GM12878 (cell line): ENCODE data around the gene FAM25G. TPM values are rescaled to one million over a fixed set of nuclear protein-coding genes. Genes with fewer than 3 reads are reported as not detected.

Source experiments
- ATAC-seq: fragments of 200-7000 bp; cut with Tn5 transposase; 3 replicates; pipeline ENCODE4 v1.9.1; 2020; ENCODE audit warnings: mild to moderate bottlenecking, moderate library complexity
- BruUV-seq: library from RNA; stranded (reverse); fragments of 400-500 nt; replicated peaks from 2 replicates; lab custom pipeline; 2021; lab: Mats Ljungman, UMichigan
- CTCF ChIA-PET: fragments of 300-600 bp; sonication (Branson Sonifier 250); formaldehyde crosslinking; extraction: SDS; loops from one replicate; lab custom pipeline; 2021; ENCODE audit warnings: inconsistent platforms; lab: Yijun Ruan, JAX
- POLR2A ChIA-PET: fragments of 350-600 bp; formaldehyde crosslinking; extraction: SDS; loops from one replicate; lab custom pipeline; 2021; ENCODE audit warnings: inconsistent platforms; lab: Charles Lee
- RAD21 ChIA-PET: fragments of 300-600 bp; sonication (Branson Sonifier 250); formaldehyde crosslinking; loops from one replicate; lab custom pipeline; 2023; ENCODE audit warnings: antibody characterized with exemption; ENCODE audit not compliant: unreplicated experiment; lab: Charles Lee
- SMC1A ChIA-PET: fragments of 300-600 bp; sonication (Branson Sonifier 250); formaldehyde crosslinking; loops from one replicate; lab custom pipeline; 2023; ENCODE audit not compliant: unreplicated experiment, uncharacterized antibody; lab: Charles Lee
- DNase-seq: peaks from one replicate; pipeline ENCODE4 v3.0.0-alpha.2; 2011; ENCODE audit warnings: low read depth, low spot score
- FAIRE-seq: peaks from 3 replicates; lab custom pipeline; 2011; peaks lifted over from hg19 to GRCh38; lab: Jason Lieb, UNC
- H2AFZ ChIP-seq: 2 replicates; pipeline ENCODE4 v1.6.0; 2011; ENCODE audit warnings: low read depth, low read length, control low read depth; ENCODE audit not compliant: control insufficient read depth
- H3K27ac ChIP-seq: 2 replicates; pipeline ENCODE4 v1.5.1; 2011; ENCODE audit warnings: control low read depth; ENCODE audit not compliant: control insufficient read depth, insufficient read depth
- H3K27me3 ChIP-seq, 2 experiments: replicated peaks in 1 of 2; 2 replicates each; pipeline versions ENCODE4 v1.6.0 to v1.6.1; 2011; ENCODE audit warnings: low read length in 1 of 2; ENCODE audit not compliant: control insufficient read depth in 2 of 2, insufficient read depth in 2 of 2
- H3K36me3 ChIP-seq, 2 experiments: 2 replicates each; pipeline ENCODE4 v1.5.1; 2011; ENCODE audit warnings: low read length in 1 of 2; ENCODE audit not compliant: control insufficient read depth in 2 of 2, insufficient read depth in 2 of 2
- H3K4me1 ChIP-seq: 2 replicates; pipeline ENCODE4 v1.6.1; 2011; ENCODE audit warnings: mild to moderate bottlenecking, low read length, moderate library complexity, mixed read lengths; ENCODE audit not compliant: control insufficient read depth, insufficient read depth
- H3K4me2 ChIP-seq: 2 replicates; pipeline ENCODE4 v1.6.0; 2011; ENCODE audit warnings: control low read depth; ENCODE audit not compliant: control insufficient read depth, insufficient read depth
- H3K4me3 ChIP-seq: fragments of 200-600 bp; sonication (generic); 2 replicates; pipeline ENCODE4 v1.5.1; 2016
- H3K79me2 ChIP-seq: 2 replicates; pipeline ENCODE4 v1.6.0; 2011; ENCODE audit warnings: low read length; ENCODE audit not compliant: control insufficient read depth, insufficient read depth
- H3K9ac ChIP-seq: 2 replicates; pipeline ENCODE4 v1.8.0; 2011; ENCODE audit warnings: low read length, control low read depth, mixed read lengths; ENCODE audit not compliant: control insufficient read depth, insufficient read depth
- H3K9me3 ChIP-seq: replicated peaks from 3 replicates; pipeline ENCODE4 v1.5.1; 2011; ENCODE audit warnings: mild to moderate bottlenecking, low read length; ENCODE audit not compliant: control insufficient read depth, insufficient read depth
- H4K20me1 ChIP-seq: 2 replicates; pipeline ENCODE4 v1.6.0; 2011; ENCODE audit not compliant: control insufficient read depth, insufficient read depth
- BCL11A ChIP-seq: IDR thresholded peaks from 2 replicates; pipeline ENCODE4 v1.6.1; 2011; ENCODE audit warnings: low read depth, low read length
- CREB1 ChIP-seq: IDR thresholded peaks from 2 replicates; pipeline ENCODE4 v1.6.1; 2012; ENCODE audit warnings: low read depth, mild to moderate bottlenecking, inconsistent platforms
- FOXM1 ChIP-seq: IDR thresholded peaks from 2 replicates; pipeline ENCODE4 v1.6.1; 2012; ENCODE audit warnings: low read depth, mild to moderate bottlenecking, inconsistent platforms, low read length, moderate library complexity
- NFXL1 ChIP-seq: fragments of 450-650 bp; IDR thresholded peaks from 2 replicates; pipeline ENCODE4 v1.6.1; 2017; ENCODE audit warnings: antibody characterized with exemption, mild to moderate bottlenecking, borderline replicate concordance
- NRF1 ChIP-seq: conservative IDR thresholded peaks from 2 replicates; pipeline ENCODE4 v1.6.1; 2011; ENCODE audit warnings: mild to moderate bottlenecking, low read depth, low read length, improper control_type of control experiment
- PAX8 ChIP-seq: fragments of 450-650 bp; IDR thresholded peaks from 2 replicates; pipeline ENCODE4 v1.6.1; 2017; ENCODE audit warnings: mild to moderate bottlenecking, moderate library complexity
- RAD51 ChIP-seq: fragments of 450-650 bp; IDR thresholded peaks from 2 replicates; pipeline ENCODE4 v1.6.1; 2016; ENCODE audit warnings: moderate library complexity, mild to moderate bottlenecking, inconsistent platforms
- SUPT20H ChIP-seq: IDR thresholded peaks from 2 replicates; pipeline ENCODE4 v1.6.1; 2011; ENCODE audit warnings: low read depth, mild to moderate bottlenecking, low read length, moderate library complexity, borderline replicate concordance; ENCODE audit not compliant: control insufficient read depth
- TCF3 ChIP-seq: IDR thresholded peaks from 2 replicates; pipeline ENCODE4 v1.6.1; 2012; ENCODE audit warnings: low read depth, mild to moderate bottlenecking, low read length, borderline replicate concordance; ENCODE audit not compliant: insufficient read depth
- WGBS: methylation state at CpG from one replicate; pipeline ENCODE4 v1.1.6; 2016; ENCODE audit warnings: low lambda C conversion rate; ENCODE audit not compliant: insufficient replicate concordance, insufficient coverage; ENCODE audit errors: missing lambda C conversion rate; 5-methylcytosine and 5-hydroxymethylcytosine counted together
- in situ Hi-C: fragments of 300-500 bp; cut with MboI; formaldehyde crosslinking; loops from 9 replicates; pipeline ENCODE4 v1.14.3; 2018; ENCODE audit warnings: mixed read lengths
- intact Hi-C: fragments of 100-400 bp; cut with micrococcal nuclease; formaldehyde crosslinking; loops from one replicate; pipeline ENCODE4 v1.14.2; 2022; ENCODE audit not compliant: unreplicated experiment
- polyA plus RNA-seq, 11 experiments: library from polyadenylated mRNA; depleted of rRNA in 4 of 11; unstranded in 6 of 11; stranded (reverse) in 5 of 11; fragments of >200 nt; fragmentation: Nextera tagmentation in 4 of 11; fragmentation: Illumina TruSeq in 1 of 11; extraction: Ambion mirVana in 4 of 11; extraction: Trizol in 1 of 11; gene quantifications; 1 replicate in 1 of 11; 2 replicates in 10 of 11; pipeline versions ENCODE4 v1.2.1 to v1.2.3, GENCODE V29; 2011 to 2016; ENCODE audit warnings: inconsistent platforms in 2 of 11, missing spikeins in 2 of 11, low read depth in 1 of 11
- total RNA-seq, 4 experiments: library from RNA; depleted of rRNA in 3 of 4; stranded (reverse); fragments of >200 nt in 3 of 4; fragmentation: Illumina TruSeq in 1 of 4; extraction: Trizol in 1 of 4; gene quantifications; 2 replicates each; pipeline versions ENCODE4 v1.2.1 to v1.2.3, GENCODE V29; 2013 to 2021
- TF ChIP-seq, protein P1 (sequence below): fragments of 450-650 bp; IDR thresholded peaks from 2 replicates; pipeline ENCODE4 v1.6.1; 2017; ENCODE audit warnings: low read depth, mild to moderate bottlenecking, moderate library complexity
- TF ChIP-seq, protein P2 (sequence below): fragments of 450-650 bp; formaldehyde crosslinking; IDR thresholded peaks from 2 replicates; pipeline ENCODE4 v1.4.0; 2022; ENCODE audit warnings: mild to moderate bottlenecking, moderate library complexity
- TF ChIP-seq, protein P3 (sequence below): fragments of 450-650 bp; IDR thresholded peaks from 2 replicates; pipeline ENCODE4 v1.6.1; 2017; ENCODE audit warnings: mild to moderate bottlenecking, low read depth, inconsistent platforms; ENCODE audit not compliant: poor library complexity, severe bottlenecking

The FAM25G gene
- total and polyA plus RNA-seq, 10 of the 15 experiments (the other 5 are each of a cell fraction or from before 2014, with no cell fraction given), result not detected

DNA sequence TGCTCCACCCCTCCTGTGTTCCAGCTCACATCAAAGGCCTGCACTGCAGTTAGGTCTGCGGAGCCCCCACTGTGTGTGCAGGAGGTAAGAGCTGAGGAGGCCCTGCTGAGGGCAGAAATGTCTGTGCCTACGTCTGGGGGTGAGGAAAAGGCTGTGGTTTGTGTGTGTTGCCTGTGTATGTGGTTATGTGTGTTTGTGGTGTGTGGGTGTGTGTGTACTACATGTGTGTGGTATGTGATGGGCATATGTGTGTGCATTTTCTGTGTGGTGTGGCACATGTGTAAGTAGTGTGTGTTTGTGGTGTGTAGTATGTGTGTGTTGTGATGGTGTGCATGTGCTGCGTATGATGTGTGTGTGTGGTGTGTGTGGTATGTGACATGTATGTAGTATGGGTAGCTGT lies 43.8 kb downstream of the FAM25G start:
- no peak for FAIRE-seq

DNA sequence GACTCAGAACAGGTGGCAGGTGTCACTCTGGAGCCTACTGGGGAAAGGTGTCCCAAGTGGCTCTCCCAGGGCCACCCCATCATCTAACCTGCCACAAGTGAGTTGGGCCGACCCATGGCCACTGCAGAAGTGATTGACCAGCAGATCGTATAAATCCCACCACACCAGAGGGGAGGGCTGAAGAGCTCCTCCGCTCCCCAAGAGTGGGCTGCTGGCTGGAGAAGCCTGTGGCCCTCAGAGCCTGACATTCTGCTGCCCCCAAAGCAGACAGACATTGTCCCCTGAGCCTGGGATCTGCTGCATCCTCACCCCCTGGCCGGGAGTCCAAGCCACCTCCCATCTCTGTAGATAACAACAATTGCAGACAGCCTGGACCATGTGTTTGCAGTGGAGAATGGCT lies 44.3 kb downstream of the FAM25G start:
- Histone ChIP-seq H3K4me1 (no peaks in the 10 kb centered on the region), H3K27ac (no peak overlapping the region), H3K4me3 (no peak overlapping the region), H4K20me1 (no peaks in the 10 kb centered on the region), H3K4me2 (no peak overlapping the region), H3K79me2 (no peaks in the 10 kb centered on the region), H3K9me3 (no peaks in the 10 kb centered on the region; the same call in 2 of the 3 replicates), H3K36me3 (no peaks in the 10 kb centered on the region), H2AFZ (no peak overlapping the region), H3K27me3 (peaks cover 0 to 4% of the 10 kb centered on the region in 2 experiments; a peak in 3 of 4 replicates), H3K9ac (no peak overlapping the region)
- RAD21 ChIA-PET, result no interaction called here
- TF ChIP-seq, protein P1, sequence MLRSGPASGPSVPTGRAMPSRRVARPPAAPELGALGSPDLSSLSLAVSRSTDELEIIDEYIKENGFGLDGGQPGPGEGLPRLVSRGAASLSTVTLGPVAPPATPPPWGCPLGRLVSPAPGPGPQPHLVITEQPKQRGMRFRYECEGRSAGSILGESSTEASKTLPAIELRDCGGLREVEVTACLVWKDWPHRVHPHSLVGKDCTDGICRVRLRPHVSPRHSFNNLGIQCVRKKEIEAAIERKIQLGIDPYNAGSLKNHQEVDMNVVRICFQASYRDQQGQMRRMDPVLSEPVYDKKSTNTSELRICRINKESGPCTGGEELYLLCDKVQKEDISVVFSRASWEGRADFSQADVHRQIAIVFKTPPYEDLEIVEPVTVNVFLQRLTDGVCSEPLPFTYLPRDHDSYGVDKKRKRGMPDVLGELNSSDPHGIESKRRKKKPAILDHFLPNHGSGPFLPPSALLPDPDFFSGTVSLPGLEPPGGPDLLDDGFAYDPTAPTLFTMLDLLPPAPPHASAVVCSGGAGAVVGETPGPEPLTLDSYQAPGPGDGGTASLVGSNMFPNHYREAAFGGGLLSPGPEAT, result no peak
- no peak for TF ChIP-seq BCL11A
- TF ChIP-seq, protein P2, sequence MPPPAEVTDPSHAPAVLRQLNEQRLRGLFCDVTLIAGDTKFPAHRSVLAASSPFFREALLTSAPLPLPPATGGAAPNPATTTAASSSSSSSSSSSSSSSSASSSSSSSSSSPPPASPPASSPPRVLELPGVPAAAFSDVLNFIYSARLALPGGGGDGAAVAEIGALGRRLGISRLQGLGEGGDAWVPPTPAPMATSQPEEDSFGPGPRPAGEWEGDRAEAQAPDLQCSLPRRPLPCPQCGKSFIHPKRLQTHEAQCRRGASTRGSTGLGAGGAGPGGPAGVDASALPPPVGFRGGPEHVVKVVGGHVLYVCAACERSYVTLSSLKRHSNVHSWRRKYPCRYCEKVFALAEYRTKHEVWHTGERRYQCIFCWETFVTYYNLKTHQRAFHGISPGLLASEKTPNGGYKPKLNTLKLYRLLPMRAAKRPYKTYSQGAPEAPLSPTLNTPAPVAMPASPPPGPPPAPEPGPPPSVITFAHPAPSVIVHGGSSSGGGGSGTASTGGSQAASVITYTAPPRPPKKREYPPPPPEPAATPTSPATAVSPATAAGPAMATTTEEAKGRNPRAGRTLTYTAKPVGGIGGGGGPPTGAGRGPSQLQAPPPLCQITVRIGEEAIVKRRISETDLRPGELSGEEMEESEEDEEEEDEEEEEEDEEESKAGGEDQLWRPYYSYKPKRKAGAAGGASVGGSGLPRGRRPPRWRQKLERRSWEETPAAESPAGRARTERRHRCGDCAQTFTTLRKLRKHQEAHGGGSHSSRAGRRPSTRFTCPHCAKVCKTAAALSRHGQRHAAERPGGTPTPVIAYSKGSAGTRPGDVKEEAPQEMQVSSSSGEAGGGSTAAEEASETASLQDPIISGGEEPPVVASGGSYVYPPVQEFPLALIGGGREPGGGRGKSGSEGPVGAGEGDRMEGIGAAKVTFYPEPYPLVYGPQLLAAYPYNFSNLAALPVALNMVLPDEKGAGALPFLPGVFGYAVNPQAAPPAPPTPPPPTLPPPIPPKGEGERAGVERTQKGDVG (CRISPR knock-in tag), result no peak
- TF ChIP-seq RAD51, result no peak
- TF ChIP-seq PAX8, result no peak
- TF ChIP-seq TCF3, result no peak
- TF ChIP-seq SUPT20H, result no peak
- SMC1A ChIA-PET, result no interaction called here
- no peak for ATAC-seq
- no peak for FAIRE-seq
- in situ Hi-C loops (no loop called here), intact Hi-C loops (no loop called here)
- POLR2A ChIA-PET, result no interaction called here
- BruUV-seq, result no TSS peak
- WGBS, result 23% methylated on average over 4 of the region's 4 CpGs
- CTCF ChIA-PET, result no interaction called here
- DNase-seq, result no peak

More for the DNA sequence above, 43.8 kb downstream of the FAM25G start:
- ATAC-seq, result no peak
- BruUV-seq, result no TSS peak
- RAD21 ChIA-PET, result no interaction called here
- SMC1A ChIA-PET, result no interaction called here
- Histone ChIP-seq H3K9ac (no peak overlapping the region), H3K4me2 (no peak overlapping the region), H3K27ac (no peak overlapping the region), H3K79me2 (no peaks in the 10 kb centered on the region), H3K36me3 (no peaks in the 10 kb centered on the region), H3K4me1 (no peaks in the 10 kb centered on the region), H3K4me3 (no peak overlapping the region), H2AFZ (no peak overlapping the region), H3K27me3 (peaks cover 0 to 4% of the 10 kb centered on the region in 2 experiments; a peak in 3 of 4 replicates), H3K9me3 (no peaks in the 10 kb centered on the region; the same call in 2 of the 3 replicates), H4K20me1 (no peaks in the 10 kb centered on the region)
- 53% methylated on average over 3 of the region's 3 CpGs for WGBS
- in situ Hi-C loops, result no loop called here
- CTCF ChIA-PET, result no interaction called here
- intact Hi-C loops, result no loop called here
- POLR2A ChIA-PET, result no interaction called here
- DNase-seq, result no peak
- TF ChIP-seq NFXL1 (no peak), CREB1 (no peak), FOXM1 (no peak), NRF1 (no peak)
- TF ChIP-seq, protein P3, sequence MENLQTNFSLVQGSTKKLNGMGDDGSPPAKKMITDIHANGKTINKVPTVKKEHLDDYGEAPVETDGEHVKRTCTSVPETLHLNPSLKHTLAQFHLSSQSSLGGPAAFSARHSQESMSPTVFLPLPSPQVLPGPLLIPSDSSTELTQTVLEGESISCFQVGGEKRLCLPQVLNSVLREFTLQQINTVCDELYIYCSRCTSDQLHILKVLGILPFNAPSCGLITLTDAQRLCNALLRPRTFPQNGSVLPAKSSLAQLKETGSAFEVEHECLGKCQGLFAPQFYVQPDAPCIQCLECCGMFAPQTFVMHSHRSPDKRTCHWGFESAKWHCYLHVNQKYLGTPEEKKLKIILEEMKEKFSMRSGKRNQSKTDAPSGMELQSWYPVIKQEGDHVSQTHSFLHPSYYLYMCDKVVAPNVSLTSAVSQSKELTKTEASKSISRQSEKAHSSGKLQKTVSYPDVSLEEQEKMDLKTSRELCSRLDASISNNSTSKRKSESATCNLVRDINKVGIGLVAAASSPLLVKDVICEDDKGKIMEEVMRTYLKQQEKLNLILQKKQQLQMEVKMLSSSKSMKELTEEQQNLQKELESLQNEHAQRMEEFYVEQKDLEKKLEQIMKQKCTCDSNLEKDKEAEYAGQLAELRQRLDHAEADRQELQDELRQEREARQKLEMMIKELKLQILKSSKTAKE, result no peak
